SK-N-MC (cell line): Measurements from ENCODE around the gene TAF3.
"Not testable (repeated sequence)": the region's sequence is repeated elsewhere in the genome, so short reads cannot be mapped to it uniquely, and the experiment has no call there.

ENCODE experiments used
- DNase-seq: peaks from one replicate; pipeline ENCODE4 v3.0.0-alpha.2; 2011; ENCODE audit warnings: low read depth, low spot score
- H3K27ac ChIP-seq: fragments of 200-600 bp; sonication (generic); 2 replicates; pipeline ENCODE4 v1.5.1; 2016; ENCODE audit warnings: mixed run types
- H3K36me3 ChIP-seq: fragments of 200-600 bp; sonication (generic); 2 replicates; pipeline ENCODE4 v1.6.1; 2017; ENCODE audit warnings: antibody characterized with exemption, low read length, mixed read lengths; ENCODE audit not compliant: insufficient read depth
- H3K4me3 ChIP-seq: fragments of 200-600 bp; sonication (generic); 2 replicates; pipeline ENCODE4 v1.5.1; 2016
- H3K9ac ChIP-seq: fragments of 200-600 bp; sonication (generic); 2 replicates; pipeline ENCODE4 v1.8.0; 2017; ENCODE audit warnings: mixed run types, mixed read lengths; ENCODE audit not compliant: insufficient read length
- H3K9me3 ChIP-seq: fragments of 200-600 bp; sonication (generic); 2 replicates; pipeline ENCODE4 v1.6.1; 2017; ENCODE audit warnings: low read depth, mild to moderate bottlenecking, antibody characterized with exemption, low read length, moderate library complexity, mixed read lengths
- EZH2 ChIP-seq: fragments of 200-600 bp; sonication (generic); IDR thresholded peaks from one replicate; pipeline ENCODE4 v1.6.1; 2017; ENCODE audit warnings: antibody characterized with exemption
- FOXP2 ChIP-seq: optimal IDR thresholded peaks from 2 replicates; pipeline ENCODE3; 2011; ENCODE audit warnings: mild to moderate bottlenecking, moderate library complexity; ENCODE audit not compliant: insufficient read depth; ENCODE audit errors: extremely low read length, control extremely low read depth
- POLR2AphosphoS5 ChIP-seq: IDR thresholded peaks from 2 replicates; pipeline ENCODE4 v1.6.1; 2012; ENCODE audit warnings: mild to moderate bottlenecking, low read depth, low read length, borderline replicate concordance

The TAF3 gene, protein sequence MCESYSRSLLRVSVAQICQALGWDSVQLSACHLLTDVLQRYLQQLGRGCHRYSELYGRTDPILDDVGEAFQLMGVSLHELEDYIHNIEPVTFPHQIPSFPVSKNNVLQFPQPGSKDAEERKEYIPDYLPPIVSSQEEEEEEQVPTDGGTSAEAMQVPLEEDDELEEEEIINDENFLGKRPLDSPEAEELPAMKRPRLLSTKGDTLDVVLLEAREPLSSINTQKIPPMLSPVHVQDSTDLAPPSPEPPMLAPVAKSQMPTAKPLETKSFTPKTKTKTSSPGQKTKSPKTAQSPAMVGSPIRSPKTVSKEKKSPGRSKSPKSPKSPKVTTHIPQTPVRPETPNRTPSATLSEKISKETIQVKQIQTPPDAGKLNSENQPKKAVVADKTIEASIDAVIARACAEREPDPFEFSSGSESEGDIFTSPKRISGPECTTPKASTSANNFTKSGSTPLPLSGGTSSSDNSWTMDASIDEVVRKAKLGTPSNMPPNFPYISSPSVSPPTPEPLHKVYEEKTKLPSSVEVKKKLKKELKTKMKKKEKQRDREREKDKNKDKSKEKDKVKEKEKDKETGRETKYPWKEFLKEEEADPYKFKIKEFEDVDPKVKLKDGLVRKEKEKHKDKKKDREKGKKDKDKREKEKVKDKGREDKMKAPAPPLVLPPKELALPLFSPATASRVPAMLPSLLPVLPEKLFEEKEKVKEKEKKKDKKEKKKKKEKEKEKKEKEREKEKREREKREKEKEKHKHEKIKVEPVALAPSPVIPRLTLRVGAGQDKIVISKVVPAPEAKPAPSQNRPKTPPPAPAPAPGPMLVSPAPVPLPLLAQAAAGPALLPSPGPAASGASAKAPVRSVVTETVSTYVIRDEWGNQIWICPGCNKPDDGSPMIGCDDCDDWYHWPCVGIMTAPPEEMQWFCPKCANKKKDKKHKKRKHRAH

DNA sequence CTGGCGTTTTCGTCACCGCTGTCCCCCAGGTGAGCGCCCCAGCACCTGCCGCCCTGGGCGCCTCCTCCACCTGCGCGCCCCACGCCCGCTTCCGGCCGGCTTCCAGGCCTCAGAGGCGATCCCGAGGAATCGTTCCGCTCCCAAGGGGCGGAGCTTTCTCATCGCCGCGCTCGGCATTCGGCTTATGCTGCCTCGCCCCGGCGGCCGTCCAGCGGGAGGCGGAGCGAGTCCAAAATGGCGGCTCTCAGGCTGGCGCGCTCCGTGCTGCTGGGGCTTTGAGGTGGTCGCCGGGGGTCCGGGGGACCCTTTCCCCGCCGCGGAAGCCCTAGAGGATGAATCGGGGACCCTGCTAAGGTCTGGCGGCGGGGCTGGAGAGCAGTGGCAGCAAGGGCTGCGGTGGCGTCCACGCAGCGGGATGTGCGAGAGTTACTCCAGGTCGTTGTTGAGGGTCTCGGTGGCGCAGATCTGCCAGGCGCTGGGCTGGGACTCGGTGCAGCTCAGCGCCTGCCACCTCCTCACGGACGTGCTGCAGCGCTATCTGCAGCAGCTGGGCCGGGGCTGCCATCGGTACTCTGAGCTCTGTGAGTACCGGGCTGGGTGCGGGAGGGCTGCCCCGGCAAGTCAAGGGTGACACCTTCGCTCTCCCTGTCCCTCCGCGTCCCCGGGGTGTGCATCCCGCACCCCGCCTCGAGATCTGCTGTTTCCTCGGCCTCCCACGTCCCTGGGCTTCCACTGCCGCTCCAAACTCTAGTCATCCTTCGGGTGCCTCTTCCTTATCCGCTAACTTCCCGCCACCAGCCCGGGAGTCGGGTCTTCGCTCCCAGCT, at the start of gene TAF3:
Gene TAF3 (plus strand): TSS at position 211 of the 826 bp plus-strand sequence. CDS start 205 bp downstream, at position 416.
- no peak within 1 kb of the TSS for H3K27ac ChIP-seq
- peak within 1 kb of the TSS; percentile 87 for H3K4me3 ChIP-seq
- H3K9me3 ChIP-seq: no peaks in the 10 kb centered on the region
- H3K36me3 ChIP-seq: no peaks in the 10 kb centered on the region
- H3K9ac ChIP-seq: peak within 1 kb of the TSS; percentile 76
- TF ChIP-seq POLR2AphosphoS5 (peak; percentile 88), EZH2 (no peak)
- no peak for DNase-seq

DNA sequence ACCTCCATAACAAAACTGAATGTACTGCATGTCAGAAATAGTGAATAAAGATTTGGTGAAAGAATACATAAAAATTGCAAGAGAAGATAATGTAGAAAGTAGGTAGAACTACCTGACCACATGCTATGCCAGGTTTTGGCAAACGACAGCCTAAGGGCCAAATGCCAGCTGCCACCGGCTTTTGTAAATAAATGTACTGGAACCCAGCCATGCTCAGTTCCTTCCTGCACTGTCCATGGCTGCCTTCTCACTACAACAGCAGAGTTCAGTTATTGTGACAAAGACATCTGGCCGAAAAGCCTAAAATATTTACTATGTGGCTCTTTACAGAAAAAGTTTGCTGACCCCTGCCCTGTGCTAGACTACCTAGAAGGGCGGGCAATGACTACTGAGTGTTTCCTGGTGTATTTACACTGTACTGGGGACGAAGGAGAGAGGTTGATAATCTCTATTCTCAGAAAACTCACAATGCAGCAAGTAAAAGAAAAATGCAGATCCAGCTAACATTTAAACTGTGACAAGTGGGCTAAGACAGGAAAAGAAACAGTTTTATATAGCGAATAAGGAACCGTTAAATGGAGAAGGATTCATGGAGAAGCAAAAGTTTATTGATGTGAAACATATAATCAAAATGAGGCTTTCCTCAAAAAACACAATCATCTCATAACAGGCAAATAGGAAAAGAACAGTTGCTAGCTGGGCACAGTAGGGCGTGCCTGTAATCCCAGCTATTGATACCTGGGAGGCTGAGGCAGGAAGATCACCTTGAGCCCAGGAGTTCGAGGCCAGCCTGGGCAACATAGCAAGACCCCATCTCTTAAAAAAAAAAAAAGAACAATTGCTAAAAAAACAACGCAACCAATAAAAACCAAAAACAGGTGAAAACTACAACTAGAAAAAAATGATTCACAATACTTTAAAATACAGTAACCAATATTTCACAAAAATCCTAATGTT, 44.2 kb upstream of the TAF3 start:
- no peaks in the 10 kb centered on the region for H3K9me3 ChIP-seq
- no peak overlapping the region for H3K9ac ChIP-seq
- peaks cover 4% of the 10 kb centered on the region; the same call in 1 of the 2 replicates for H3K36me3 ChIP-seq
- TF ChIP-seq FOXP2: no peak
- TF ChIP-seq POLR2AphosphoS5: no peak
- no peak for TF ChIP-seq EZH2
- DNase-seq: no peak
- H3K27ac ChIP-seq: no peak overlapping the region
- H3K4me3 ChIP-seq: no peak overlapping the region

DNA sequence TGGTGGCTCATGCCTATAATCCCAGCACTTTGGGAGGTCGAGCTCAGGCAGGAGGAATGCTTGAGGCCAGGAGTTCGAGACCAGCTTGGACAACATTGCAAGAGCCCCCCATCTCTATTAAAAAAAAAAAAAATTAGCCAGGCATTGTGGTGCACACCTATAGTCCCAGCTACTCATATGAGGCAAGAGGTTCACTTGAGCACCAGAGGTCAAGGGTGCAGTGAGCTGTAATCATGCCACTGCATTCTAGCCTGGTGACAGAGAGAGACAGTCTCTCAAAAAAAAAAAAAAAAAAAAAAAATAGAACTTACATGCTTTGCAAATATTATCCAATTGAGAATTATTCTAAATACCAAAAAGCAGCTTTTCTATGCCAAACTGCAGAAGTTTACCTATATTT, 41.5 kb upstream of the TAF3 start:
- Histone ChIP-seq H3K27ac (no peak overlapping the region), H3K36me3 (peaks cover 7% of the 10 kb centered on the region; the same call in 1 of the 2 replicates), H3K4me3 (no peak overlapping the region), H3K9ac (no peak overlapping the region), H3K9me3 (no peaks in the 10 kb centered on the region)
- no peak for DNase-seq
- no peak for TF ChIP-seq POLR2AphosphoS5
- no peak for TF ChIP-seq FOXP2
- no peak for TF ChIP-seq EZH2

DNA sequence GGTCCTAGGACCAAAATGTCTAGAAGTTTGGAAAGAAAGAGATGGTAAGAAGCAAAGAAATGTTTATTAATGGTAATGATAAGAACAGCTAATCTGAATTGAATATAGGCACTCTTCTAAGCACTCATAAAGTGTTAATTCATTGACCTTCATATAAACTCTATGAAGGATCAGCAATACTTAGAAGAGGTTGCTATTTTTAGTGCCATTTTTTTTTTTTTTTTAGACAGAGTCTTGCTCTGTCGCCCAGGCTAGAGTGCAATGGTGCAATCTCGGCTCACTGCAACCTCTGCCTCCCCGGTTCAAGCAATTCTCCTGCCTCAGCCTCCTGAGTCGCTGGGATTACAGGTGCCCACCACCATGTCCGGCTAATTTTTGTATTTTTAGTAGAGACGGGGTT, 36.1 kb upstream of the TAF3 start:
- H3K9me3 ChIP-seq, DNase-seq, H3K4me3 ChIP-seq, H3K9ac ChIP-seq, H3K27ac ChIP-seq, H3K36me3 ChIP-seq: not testable (repeated sequence)

DNA sequence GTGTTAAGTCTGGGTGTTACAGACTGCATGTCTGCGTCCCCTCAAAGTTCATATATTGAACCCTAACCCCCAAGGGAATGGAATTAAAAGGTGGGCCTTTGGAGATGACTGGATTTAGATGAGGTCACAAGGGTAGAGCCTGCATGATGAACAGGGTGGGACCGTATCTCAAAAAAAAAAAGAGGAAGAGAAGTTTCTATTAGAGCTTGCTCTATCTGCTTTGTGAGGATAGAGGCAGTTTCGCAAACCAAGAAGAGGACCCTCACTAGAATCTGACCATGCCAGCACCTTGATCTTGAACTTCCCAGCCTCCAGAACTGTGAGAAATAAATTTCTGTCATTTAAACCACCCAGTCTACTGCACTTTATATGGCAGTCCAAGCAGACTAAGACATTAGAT, 31.9 kb upstream of the TAF3 start:
- no peak for TF ChIP-seq EZH2
- no peak for TF ChIP-seq FOXP2
- TF ChIP-seq POLR2AphosphoS5: no peak
- H3K27ac ChIP-seq: no peak overlapping the region
- H3K4me3 ChIP-seq: peak overlapping the region; percentile 83
- no peaks in the 10 kb centered on the region for H3K9me3 ChIP-seq
- no peaks in the 10 kb centered on the region for H3K36me3 ChIP-seq
- no peak for DNase-seq
- H3K9ac ChIP-seq: no peak overlapping the region

DNA sequence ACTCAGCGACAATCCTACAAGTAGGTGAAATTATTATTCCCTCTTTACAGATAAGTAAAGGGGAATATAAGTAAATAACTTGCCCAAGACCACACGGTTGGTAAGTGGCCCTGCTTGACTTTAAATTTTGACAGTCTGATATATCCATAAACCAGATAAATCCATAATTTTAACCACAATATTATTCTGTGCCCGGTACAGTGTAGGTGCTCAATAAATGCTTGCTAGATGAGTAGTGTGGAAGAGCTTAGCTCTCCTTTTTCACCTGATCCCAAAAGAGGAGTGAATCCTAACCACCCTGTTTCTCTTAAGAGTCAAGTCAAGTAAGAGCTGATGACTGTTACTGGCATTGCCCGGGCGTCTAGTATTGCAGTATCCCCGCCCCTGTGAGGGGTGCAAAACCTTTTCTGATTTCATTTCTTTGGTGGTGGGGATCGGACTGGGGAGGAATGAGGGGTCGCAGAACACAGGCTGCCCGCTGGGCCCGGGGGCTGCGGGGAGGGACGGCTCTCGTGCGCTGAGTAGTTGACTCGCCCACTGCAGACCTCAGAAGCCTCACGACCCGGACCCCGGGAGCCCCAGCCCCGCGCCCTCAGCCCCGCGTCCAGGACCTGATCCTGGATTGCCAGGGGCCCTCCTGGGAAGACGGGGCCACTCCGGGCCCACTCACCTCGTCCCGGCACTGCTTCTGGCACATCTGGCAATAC, 31.0 kb upstream of the TAF3 start:
- Histone ChIP-seq H3K36me3 (0 out of 2 replicates have a peak, but pooled peaks cover 3% of the 10 kb centered on the region), H3K27ac (no peak overlapping the region), H3K4me3 (peak overlapping the region; percentile 83), H3K9ac (peak overlapping the region; percentile 91), H3K9me3 (no peaks in the 10 kb centered on the region)
- no peak for DNase-seq
- TF ChIP-seq EZH2: no peak
- no peak for TF ChIP-seq POLR2AphosphoS5
- TF ChIP-seq FOXP2: no peak

DNA sequence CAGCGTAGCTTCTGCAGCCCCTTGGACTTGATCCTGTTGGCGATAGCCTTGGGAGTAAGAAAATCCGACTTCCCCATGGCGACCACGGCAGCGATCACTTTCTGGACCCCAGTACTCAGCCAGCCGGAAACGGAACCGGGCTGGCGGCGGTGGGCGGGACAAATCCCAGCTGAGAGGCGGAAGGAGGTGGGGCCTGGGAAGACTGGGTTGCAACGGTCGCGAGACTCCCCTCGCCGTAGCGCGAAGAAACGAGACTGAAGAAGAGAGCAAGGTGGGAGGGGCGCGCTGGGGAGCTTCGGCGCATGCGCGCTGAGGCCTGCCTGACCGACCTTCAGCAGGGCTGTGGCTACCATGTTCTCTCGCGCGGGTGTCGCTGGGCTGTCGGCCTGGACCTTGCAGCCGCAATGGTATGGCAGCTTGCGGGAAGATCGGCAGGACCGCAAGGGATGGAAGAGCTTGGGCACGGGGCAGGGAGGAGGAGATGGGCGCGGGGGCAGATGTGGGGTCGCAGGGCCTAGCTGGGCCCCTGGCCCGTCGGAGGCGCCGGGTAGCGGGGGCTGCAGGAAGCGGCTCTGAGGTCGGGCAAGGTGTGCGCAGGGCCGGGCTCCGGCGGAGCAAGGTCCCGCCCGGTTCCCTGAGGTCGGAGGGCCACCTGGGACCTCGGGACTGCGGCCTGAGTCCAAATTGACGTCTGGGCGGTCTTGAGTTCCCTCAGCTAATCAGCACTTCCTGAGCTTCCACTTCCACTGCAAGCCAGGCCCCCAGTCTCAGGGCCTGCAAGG, 30.3 kb upstream of the TAF3 start, which contains the start of the genes ATP5F1C and KIN:
Gene ATP5F1C (plus strand): TSS at position 321 of the 782 bp plus-strand sequence. CDS start 31 bp downstream, at position 352.
Gene KIN (minus strand): TSS at position 137 of the 782 bp plus-strand sequence. CDS start 60 bp downstream, at position 77.
- DNase-seq: peak; percentile 56
- H3K27ac ChIP-seq: no peak within 1 kb of the TSS
- H3K9me3 ChIP-seq: no peaks in the 10 kb centered on the region
- peaks cover 3% of the 10 kb centered on the region; the same call in 1 of the 2 replicates for H3K36me3 ChIP-seq
- H3K4me3 ChIP-seq: peak within 1 kb of the TSS; percentile 83
- TF ChIP-seq POLR2AphosphoS5 (peak; percentile 89), FOXP2 (no peak)
- H3K9ac ChIP-seq: peak within 1 kb of the TSS; percentile 91
